Thoracic aorta (tissue), 2 donors: Measurements from ENCODE around the gene RTN1. TPM values are rescaled to one million over a fixed set of nuclear protein-coding genes. Genes with fewer than 3 reads are reported as not detected.

ENCODE experiments used
- ATAC-seq: fragments of 150-250 bp; one replicate; pipeline ENCODE4 v1.8.0; 2017; ENCODE audit warnings: low read depth; ENCODE audit not compliant: insufficient number of reproducible peaks, low FRiP score
- DNase-seq: peaks from one replicate; pipeline ENCODE4 v3.0.0-alpha.2; 2020; ENCODE audit warnings: low spot score
- H3K27ac ChIP-seq, 2 donors: fragments of 200-600 bp; sonication (generic); 1 replicate in 1 of 2; 2 replicates in 1 of 2; pipeline ENCODE4 v1.5.1; 2016; ENCODE audit warnings: mild to moderate bottlenecking in 2 of 2, moderate library complexity in 2 of 2
- H3K27me3 ChIP-seq: fragments of 200-600 bp; sonication (generic); replicated peaks from 2 replicates; pipeline ENCODE4 v1.6.0; 2016; ENCODE audit warnings: mild to moderate bottlenecking; ENCODE audit not compliant: insufficient read depth
- H3K36me3 ChIP-seq: fragments of 200-600 bp; sonication (generic); one replicate; pipeline ENCODE4 v1.5.1; 2016
- H3K4me1 ChIP-seq, 2 donors: fragments of 200-600 bp; sonication (generic); 1 replicate in 1 of 2; 2 replicates in 1 of 2; pipeline versions ENCODE4 v1.5.1 to v1.6.0; 2016; ENCODE audit warnings: low read depth in 2 of 2, mild to moderate bottlenecking in 1 of 2; ENCODE audit not compliant: control insufficient read depth in 1 of 2
- H3K4me3 ChIP-seq: fragments of 200-600 bp; sonication (generic); 2 replicates; pipeline ENCODE4 v1.5.1; 2016; ENCODE audit warnings: mild to moderate bottlenecking
- H3K9me3 ChIP-seq: fragments of 200-600 bp; sonication (generic); 2 replicates; pipeline ENCODE4 v1.5.1; 2016
- CTCF ChIP-seq: fragments of 200-600 bp; sonication (generic); IDR thresholded peaks from one replicate; pipeline ENCODE4 v1.5.1; 2019; ENCODE audit warnings: antibody characterized with exemption
- total RNA-seq, 2 donors: library from RNA; depleted of rRNA; stranded (reverse); fragments of >200 nt; gene quantifications; one replicate each; pipeline versions ENCODE4 v1.1.0 to v1.2.3, GENCODE V29; 2016

Gene RTN1
- total RNA-seq, 2 donors from 2014 or later, result 66.5 to 129 TPM

- no peaks in the 10 kb centered on the region for H3K36me3 ChIP-seq
- peaks cover 0 to 9% of the 10 kb centered on the region in 2 donors for H3K4me1 ChIP-seq
- no peak overlapping the region for H3K27ac ChIP-seq
- DNase-seq, result no peak
- no peaks in the 10 kb centered on the region for H3K9me3 ChIP-seq
- H3K4me3 ChIP-seq, result no peak overlapping the region
- ATAC-seq, result no peak
- no peak for TF ChIP-seq CTCF
- no peaks in the 10 kb centered on the region for H3K27me3 ChIP-seq
Measured at GRCh38 chr14:59868021-59868420, 2.6 kb downstream of the RTN1 start.

GRCh38 chr14:59863806-59864525 is 6.6 kb downstream of the RTN1 start:
- no peak for DNase-seq
- Histone ChIP-seq H3K36me3 (no peaks in the 10 kb centered on the region), H3K4me1 (peaks cover 0 to 3% of the 10 kb centered on the region in 2 donors), H3K9me3 (no peaks in the 10 kb centered on the region), H3K27ac (no peak overlapping the region), H3K27me3 (no peaks in the 10 kb centered on the region), H3K4me3 (no peak overlapping the region)
- TF ChIP-seq CTCF, result no peak
- ATAC-seq, result no peak

GRCh38 chr14:59857328-59857727 is 13.2 kb downstream of the RTN1 start:
- no peaks in the 10 kb centered on the region for H3K27me3 ChIP-seq
- no peaks in the 10 kb centered on the region for H3K36me3 ChIP-seq
- ATAC-seq, result no peak
- no peaks in the 10 kb centered on the region for H3K9me3 ChIP-seq
- DNase-seq, result no peak
- H3K27ac ChIP-seq, result no peak overlapping the region
- no peak for TF ChIP-seq CTCF
- H3K4me1 ChIP-seq, result no peaks in the 10 kb centered on the region
- H3K4me3 ChIP-seq, result no peak overlapping the region

GRCh38 chr14:59852350-59852749 is 18.2 kb downstream of the RTN1 start:
- DNase-seq (no peak), ATAC-seq (no peak)
- Histone ChIP-seq H3K27me3 (no peaks in the 10 kb centered on the region), H3K27ac (no peak overlapping the region), H3K36me3 (no peaks in the 10 kb centered on the region), H3K4me1 (peaks cover 0 to 4% of the 10 kb centered on the region in 2 donors), H3K9me3 (no peaks in the 10 kb centered on the region), H3K4me3 (no peak overlapping the region)
- no peak for TF ChIP-seq CTCF

GRCh38 chr14:59850458-59850857 is 20.1 kb downstream of the RTN1 start:
- no peaks in the 10 kb centered on the region for H3K27me3 ChIP-seq
- DNase-seq (no peak), ATAC-seq (no peak)
- no peak overlapping the region for H3K4me3 ChIP-seq
- H3K27ac ChIP-seq, result no peak overlapping the region
- no peaks in the 10 kb centered on the region for H3K36me3 ChIP-seq
- no peaks in the 10 kb centered on the region for H3K9me3 ChIP-seq
- TF ChIP-seq CTCF, result no peak
- H3K4me1 ChIP-seq, result peaks cover 0 to 4% of the 10 kb centered on the region in 2 donors
